CD4-positive, alpha-beta T cell treated with Interferon alpha-2 for 1 hour (primary cell): Measurements from ENCODE around the gene APLP2.
"Not testable (repeated sequence)": the region's sequence is repeated elsewhere in the genome, so short reads cannot be mapped to it uniquely, and the experiment has no call there.

ENCODE experiments used
- DNase-seq, 2 donors: peaks; one replicate each; pipeline ENCODE4 v3.0.0-alpha.2; 2020 to 2022

APLP2 gene

DNA sequence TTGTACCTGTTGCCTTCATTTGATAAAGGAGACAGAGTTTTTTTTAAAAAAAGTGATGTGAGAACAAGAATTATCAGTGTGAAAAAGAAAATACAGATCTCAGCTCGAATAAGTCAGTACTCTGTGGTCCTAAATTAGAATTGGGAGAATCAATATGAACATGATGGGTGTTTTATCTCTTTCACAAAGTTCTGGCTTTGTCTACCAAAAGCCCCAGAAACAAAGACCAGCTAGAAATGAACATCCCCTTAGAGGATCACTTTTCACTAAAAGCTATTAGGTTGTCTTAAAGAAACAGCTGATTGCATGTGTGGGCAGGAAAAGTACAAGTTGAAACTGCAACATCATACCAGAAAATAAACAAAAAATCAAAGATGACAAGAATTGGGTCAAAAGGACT, 81.5 kb downstream of the APLP2 start:
- DNase-seq = no peak

DNA sequence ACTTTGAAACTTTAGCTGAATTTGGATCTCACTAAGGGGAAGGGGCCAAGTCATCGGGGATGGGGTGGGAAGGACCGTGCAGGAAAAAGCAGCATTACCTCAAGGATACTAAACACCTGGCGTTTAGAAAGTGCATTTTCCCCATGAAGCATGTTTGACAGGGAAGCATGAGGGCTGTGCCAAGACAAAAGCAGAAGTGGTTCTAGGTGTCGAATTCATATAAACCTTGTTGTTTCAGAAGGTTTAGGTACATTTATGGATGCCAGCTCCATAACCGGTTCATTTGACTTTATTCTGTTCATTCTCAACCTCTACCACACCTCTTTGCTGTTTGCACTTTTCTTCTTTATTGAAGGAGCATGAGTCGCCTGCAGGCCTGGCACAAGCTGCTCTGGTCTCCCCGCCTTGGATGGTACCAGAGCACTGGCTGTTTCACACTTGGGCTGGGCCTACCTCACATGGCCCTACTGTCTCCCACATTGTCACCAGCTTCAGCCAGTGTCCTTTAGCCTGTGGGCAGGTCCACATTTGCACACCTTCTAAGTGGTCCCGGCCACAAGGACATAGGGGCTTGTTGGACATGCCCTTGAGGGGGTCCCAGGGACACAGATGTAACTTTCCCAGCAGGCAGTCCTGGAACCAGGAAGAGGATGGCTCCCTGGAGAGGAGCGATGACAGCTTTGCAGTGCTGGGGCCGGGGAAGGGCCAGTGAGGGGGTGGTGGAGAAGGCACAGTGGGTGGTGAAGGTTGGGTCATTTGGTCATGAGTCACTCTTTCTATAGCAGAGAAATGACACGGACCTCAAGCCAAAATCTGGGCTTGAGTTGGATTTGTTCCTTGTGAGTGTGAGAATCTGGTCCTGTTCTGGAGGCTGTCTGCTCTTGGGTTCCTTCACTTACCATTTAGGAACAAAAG, 86.7 kb downstream of the APLP2 start:
- DNase-seq = no peak

DNA sequence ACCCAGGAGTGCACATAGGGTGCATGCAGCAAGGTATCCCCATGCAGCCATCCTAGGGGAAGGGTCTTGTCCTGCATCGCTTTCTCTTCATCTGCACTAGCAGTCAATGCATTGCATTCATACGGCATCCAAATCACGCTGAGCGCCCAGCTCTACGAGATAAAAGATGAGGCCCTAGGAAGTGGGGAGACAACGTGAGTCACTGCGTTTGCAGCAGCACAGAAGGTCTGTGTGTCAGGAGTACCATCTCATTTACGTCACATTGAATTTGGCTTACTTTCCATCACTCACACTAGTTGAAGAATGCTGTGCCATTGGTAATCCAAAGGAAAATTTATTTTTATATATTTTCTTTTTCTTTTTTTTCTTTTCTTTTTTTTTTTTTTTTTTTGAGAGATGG, 87.4 kb downstream of the APLP2 start:
- DNase-seq = no peak

DNA sequence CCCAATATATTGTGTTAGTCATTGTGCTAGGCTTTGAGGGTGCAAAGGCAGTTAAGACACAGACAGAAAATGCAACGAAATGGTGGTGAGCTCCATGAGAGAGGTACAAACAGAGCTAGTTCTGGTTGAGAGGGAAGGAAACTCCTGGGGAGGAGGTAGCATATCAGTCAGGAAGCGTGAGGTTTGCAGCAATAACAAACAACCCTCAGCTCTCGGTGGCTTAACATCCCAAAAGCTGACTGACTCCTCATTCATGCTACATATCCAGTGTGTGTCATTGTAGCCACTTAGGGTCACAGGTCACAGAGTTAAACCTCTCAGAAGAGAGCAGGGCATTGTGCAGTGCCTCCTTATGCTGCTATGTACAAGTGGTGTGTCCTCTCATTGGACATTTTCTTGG, 88.1 kb downstream of the APLP2 start:
- no peak for DNase-seq

DNA sequence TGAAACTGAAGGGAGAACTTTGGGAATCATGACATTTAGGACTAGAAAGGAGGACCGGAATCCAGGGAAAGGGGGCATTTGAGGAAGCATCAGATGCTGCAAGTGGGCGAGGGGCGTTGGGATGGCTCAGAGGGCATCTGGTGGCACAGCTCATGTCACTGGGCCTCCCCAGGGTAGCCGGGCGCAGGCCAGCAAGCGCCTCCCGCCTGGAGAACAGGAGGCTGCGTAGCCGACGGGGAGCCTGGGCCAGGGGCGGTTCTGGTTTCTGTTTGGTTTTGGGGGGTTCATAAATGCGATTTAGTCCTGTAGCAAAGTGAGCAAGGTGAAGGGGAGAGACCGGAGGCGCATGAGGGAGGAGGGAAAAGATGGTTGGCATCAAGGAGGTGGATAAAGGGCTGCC, 89.4 kb downstream of the APLP2 start:
- DNase-seq = no peak

DNA sequence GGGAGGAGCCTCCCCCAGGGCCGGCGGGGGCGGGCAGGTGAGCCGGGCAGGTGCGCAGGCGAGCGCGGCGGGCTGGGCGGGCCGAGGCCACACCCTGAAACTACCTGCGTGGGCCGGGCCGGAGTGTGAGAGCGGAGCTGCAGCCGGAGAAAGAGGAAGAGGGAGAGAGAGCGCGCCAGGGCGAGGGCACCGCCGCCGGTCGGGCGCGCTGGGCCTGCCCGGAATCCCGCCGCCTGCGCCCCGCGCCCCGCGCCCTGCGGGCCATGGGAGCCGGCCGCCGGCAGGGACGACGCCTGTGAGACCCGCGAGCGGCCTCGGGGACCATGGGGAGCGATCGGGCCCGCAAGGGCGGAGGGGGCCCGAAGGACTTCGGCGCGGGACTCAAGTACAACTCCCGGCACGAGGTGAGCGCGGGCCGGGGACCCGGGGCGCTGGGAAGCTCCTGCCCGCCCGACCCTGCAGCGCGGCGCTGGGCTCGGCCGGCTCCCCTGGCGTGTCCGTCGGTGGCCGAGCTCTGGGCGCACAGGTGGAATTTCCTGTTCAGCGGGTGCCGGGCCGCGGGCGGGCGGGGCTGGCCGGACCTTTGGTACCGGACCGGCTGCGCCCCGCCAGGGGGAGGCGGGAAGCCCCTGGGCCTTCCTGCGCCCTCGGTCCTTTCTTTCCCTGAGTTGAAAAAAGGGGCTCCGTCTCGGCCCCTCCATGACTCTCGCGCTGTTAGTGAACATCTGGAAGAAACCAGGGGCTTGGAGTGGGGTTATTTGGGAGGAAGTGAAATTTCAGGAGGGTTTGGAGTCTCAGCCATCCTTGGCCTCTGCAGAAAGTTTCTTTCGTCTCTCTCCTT, 90.2 kb downstream of the APLP2 start, which contains the start of gene ST14:
ST14 (plus strand) TSS at position 126 of the 841 bp plus-strand sequence; CDS start at position 324, 198 bp downstream.
- DNase-seq = peak in 1 of 2 donors; percentile 38

DNA sequence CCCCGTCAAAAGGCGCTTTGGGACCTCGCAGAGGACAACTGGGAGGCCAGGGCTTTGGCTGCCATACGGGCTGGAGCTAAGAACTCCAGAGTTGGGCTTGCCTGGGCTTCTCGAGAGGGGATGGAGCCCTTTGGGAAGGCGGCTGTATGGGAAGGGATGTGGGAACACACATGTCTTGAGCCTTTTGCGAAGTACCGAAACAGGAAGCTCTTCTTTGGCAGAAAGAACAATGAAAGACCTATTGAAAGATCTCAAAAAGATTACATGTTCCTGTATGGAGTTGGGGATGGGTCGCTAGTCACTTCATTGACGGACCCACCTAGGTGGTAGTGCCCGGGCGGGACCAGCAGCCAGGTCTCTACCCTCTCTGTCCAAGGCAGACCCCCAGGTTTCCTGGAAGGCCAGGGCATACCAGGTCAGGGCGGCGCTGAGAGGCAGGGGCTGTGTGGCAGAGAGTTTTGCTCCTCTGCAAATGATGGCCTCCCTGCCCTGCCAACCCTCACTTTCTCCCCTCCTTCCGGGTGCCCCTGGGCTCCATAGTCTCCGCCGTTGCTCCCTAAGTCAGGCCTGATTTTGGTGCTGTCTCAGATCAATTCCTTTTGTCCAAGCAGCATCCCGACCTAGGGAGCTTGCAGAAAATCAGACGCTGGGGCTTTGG, 90.9 kb downstream of the APLP2 start:
- no peak for DNase-seq

DNA sequence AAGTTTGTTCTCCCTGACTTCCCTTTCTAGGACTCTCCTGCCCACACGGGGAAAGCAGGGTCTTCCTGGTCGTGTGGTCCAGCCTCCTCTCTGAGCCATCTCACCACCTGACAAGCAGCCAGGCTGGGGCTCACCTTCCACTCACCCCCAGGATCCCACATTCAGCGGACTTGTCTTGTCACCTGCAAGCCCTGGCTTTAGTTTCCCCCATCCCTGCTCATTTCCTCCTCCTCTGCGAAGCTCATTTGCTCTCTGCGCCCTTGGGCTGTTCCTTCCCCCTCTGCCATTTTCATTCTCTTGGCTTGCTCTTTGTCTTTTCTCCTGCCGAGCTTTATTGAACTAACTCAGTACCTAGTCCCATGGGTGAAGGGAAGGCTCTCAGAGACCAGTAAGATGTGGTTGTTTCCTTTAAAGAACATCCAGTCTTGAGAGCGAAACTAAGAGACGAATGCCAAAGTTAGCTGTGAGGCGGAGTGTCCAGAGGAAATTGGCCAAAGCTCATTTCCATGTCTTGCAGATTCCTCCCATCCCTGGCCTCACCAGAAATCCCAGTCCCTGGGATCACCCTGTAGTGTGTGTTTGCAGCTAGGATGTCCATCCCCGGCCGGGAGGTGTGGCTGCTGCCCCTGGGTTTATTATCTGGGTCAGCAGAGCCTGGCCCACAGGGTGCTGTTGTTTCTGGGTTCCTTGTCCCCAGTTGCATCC, 91.9 kb downstream of the APLP2 start:
- DNase-seq = no peak

DNA sequence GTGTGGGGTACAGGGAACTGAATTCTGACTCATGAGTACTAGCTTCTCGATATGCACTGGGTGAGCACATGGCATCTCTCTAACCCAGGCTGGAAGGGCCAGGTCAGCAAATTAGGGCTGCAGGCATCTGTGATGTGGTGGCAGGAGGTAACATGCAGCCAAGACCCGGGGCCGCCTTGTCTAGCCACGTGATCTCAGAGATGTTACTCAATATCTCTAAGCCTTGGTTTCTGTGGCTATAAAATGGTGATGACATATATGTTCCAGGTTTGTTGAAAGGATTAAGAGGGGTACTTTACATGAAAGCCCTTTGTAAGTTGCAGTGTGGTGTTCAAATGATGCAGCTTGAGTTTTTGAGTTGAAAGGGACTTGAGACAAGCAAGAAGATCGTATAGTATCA, 93.0 kb downstream of the APLP2 start:
- DNase-seq = no peak

DNA sequence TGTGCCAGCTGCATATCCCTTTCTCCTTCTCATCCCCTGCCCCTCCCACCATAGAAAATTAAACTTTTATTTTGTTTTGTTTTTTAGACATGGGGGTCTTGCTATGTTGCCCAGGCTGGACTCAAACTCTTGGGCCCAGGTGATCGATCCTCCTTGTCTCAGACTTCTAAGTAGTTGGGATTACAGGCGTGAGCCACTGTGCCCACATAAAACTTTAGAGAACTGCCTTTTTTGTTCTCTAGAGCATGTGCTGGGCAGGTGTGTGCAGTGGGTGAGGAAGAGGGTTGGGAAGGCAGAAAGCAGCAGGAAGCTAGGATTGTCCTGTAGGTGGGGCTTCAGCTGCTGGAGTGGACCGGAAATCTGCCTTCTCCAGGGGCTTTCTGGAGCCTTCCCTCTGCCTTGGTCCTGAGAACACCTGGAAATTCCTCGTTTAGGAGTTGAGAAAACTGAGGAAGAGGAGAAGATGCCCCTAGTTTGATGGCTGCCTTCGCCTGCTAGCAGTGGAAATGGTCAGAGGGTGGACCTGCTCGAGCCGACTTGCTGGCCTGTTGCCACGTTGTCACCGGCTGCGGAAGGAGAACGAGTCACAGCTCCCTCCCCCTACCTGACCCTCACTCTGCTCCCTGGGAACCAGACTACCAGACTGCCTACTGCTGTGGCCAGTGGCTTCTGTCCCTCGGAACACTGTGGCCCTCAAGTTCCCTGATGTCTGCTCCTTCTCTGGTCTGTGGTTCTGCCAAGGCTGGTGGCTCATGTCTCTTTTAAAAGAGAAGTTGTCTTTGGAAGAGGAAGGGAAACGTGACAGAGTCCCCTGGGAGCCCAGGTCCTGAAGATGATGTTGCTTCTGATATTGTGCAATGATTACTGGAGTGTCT, 93.9 kb downstream of the APLP2 start:
- peak in 1 of 2 donors; percentile 30 for DNase-seq

DNA sequence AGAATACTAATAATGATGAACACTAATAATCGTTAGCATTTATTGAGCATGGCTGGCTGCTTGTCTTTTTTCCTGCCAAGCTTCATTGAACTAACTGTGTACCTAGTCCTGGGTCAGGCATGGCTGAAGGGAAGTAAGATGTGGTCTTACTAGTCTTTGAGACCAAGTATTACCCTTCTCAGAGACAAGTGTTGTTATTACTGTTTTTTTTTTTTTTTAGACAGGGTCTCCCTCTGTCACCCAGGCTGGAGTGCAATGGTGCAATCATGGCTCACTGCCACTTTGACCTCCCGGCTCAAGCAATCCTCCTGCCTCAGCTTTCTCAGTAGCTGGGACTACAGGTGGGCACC, 94.5 kb downstream of the APLP2 start:
- no peak for DNase-seq

DNA sequence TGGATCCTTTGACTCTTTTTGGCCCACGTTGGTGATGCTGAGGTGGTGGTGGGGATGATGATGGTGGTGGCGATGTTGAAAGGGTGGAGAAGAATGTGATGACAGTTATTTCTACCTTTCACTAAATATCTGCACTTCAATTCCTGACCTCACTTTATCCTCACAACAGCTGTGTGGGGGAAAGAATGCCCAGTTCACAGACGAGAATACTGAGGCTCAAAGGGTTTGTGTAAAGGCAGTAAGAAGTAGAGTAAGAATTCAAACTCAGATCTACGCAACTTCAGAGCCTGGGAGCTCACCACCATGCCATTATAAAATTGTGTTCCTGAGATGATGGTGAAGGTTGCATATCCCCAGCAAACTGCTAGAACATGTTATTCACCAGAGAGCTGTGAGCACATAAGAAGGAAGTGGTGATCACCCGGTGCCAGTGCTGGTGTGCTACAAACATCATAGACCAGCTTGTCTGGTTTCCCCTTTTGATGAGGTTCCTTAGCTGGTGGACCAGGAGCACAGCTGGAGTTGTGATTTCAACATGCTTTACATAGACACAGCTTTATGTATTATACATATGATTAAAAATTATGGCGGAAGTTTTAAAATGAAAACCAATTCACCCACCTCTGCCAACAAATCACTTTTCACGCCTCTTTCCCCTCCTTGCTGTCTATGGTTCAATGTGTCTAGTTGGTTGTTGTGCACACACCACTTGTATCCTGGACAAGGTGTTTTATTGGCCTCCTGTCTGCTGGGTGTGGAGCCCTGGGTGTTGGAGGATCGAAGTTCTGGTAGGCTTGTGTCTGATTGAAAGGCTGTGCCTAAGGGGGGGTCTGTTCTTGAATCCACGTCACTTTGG, 96.1 kb downstream of the APLP2 start:
- DNase-seq = peak in 1 of 2 donors; percentile 43

DNA sequence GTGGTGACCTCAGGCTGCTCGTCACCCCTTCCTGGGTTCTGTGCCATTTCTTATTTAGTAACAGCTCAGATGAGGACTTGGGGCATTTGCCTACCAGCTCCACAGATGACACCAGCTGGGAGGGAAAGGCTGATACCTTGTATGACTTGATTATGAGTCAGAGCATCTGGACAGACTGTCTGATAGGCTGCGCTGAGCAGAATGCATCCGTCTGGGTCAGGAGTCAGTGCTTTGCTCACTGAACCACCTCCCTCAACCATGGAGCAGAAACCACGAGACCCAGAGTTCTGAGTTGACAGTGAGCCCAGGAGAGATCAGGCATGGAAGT, 96.7 kb downstream of the APLP2 start:
- DNase-seq = peak in 1 of 2 donors; percentile 39

DNA sequence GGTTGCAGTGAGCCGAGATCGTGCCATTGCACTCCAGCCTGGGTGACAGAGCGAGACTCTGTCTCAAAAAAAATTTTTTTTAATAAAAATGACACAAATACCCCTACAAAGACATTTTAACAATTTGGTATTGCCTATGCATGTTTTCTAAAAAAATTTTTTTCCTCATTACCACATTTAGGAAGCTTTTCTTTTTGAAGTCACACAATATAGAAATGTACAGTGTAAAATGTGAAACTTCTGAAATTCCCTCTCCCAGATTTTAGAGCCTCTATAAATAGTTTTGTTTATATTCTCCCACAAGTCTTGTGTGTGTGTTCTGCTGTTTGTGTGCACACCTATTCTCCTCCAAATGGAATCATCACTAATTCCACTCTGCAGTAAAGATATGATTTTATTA, 97.5 kb downstream of the APLP2 start:
- no peak for DNase-seq

DNA sequence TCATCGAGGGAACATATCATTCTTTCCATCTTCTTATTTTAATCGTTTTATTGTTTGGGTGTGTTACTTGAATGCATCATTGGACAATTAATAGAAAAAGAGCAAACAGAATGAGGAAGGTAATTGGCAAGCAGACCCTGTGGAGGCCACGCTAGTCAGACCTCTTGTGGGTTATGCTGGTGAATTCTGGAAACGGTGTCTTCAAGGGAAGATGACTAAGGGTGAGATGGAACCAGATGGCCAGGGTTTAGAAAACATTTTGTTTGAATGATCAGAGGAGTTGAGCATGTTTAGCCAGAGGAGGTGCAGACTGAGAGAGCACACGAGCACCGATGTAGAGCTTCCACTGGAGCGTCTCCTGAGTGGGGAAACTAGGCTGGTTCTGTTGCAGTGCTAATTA, 98.4 kb downstream of the APLP2 start:
- no peak for DNase-seq

DNA sequence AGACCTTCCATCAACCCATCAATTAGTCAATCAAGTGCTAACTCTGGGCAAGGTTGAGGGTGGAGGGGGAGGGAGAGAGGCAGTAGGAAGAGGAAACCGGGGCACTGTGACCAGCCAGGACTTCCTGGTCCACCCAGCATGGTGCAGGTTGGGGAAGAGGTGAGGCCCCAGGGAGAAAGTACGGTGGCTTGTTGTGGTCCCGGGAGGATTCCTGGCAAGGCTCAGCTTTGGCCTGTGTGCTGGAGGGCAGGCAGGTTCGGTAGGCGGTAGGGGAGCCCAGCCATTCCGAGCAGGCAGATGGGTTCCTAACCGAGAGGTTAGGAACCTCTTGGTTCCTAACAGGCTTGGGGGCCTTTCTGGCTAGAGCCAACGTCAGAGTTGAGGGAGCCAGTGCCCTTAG, 100.7 kb downstream of the APLP2 start:
- no peak for DNase-seq

DNA sequence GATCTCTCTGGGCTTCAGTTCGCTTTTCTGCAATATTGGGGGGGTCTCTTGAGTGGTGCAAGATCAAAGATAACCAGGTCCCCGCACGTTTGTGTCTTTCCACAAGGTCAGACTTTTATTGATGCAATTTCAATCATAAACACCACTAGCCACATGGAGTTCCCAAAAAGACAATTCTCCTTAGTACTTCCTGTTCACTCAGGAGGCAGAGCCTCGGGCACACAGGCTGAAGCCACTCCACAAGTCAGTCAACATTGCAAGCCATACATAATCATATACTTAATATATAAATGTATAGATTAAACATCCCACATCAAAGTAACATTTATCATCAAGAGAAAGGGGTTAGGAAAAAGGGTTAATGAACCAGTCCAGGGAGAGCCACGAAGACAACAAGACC, 101.8 kb downstream of the APLP2 start:
- no peak for DNase-seq

DNA sequence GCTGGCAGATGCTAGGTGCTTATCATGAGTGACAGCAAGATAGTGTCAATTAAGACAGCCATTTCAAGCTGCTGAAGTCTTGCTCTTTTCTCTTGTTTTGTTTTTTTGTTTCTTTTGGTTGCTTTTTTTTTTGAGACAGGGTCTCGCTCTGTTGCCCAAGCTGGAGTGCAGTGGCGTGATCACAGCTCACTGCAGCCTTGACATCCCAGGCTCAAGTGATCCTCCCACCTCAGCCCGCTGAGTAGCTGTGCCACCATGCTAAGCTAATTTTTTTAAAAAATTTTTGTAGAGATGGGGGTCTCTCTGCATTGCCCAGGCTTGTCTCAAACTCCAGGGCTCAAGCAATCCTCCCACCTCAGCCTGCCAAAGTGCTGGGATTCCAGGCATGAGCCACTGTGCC, 102.3 kb downstream of the APLP2 start:
- DNase-seq = not testable (repeated sequence)

DNA sequence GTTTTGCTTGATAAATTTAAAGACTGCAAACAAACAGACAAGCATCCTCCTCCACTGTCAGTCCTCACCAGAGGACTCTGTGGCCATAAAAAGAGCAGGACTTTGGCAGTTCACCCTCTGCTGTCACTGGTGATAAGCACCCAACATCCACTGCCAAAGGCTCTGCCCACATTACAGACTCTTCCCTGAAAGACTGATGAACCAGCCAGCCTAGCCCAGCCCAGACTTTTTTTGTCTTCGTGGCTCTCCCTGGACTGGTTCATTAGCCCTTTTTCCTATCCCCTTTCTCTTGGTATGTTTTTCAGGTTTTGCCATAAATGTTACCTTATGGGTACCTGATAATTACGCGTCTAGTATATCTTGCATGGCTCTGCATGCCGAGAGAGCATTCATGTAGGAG, 104.9 kb downstream of the APLP2 start:
- DNase-seq = no peak

DNA sequence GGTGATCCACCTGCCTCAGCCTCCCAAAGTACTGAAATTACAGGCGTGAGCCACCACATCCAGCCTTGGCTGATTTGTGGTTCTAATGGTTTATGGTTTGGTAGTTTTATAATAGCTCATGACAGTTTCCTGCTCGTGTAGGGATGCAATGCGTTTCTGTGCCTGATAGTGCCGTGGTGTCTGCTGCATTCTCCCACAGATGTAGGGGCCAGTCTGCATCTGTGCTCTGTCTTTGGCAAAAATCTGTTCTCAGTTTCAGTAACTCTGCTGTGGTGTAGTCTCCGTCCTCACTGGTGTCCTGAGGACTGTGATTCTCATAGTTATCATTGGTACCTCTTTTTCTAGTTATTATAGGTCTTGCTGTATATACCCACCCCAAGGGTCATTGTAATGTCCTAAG, 106.2 kb downstream of the APLP2 start:
- DNase-seq = no peak

DNA sequence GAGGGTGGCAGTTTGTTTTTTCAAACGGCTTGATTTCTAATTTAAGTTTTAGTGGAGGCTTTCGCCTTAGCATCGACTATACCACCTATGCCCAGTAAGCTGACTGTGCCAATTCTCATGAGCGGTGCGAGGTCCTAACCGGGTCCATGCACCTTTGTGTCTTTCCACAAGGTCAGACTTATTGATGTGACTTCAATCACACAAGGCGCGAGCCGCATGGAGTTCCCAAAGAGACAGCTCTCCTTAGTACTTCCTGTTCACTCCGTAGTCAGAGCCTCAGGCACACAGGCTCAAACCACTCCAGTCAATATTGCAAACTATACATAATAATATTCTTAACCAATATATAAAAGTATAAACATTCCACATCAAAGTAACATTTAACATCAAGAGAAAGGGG, 108.1 kb downstream of the APLP2 start:
- DNase-seq = no peak
